Caco-2 (cell line): Measurements from ENCODE around the gene EN2. TPM values are rescaled to one million over a fixed set of nuclear protein-coding genes. Genes with fewer than 3 reads are reported as not detected.

ENCODE experiments used
- BruUV-seq: library from RNA; stranded (reverse); fragments of 400-500 nt; replicated peaks from 2 replicates; lab custom pipeline; 2021; lab: Mats Ljungman, UMichigan
- CTCF ChIA-PET: fragments of 300-600 bp; sonication (Branson Sonifier 250); formaldehyde crosslinking; loops from one replicate; lab custom pipeline; 2022; ENCODE audit warnings: antibody characterized with exemption; lab: Charles Lee
- POLR2A ChIA-PET: fragments of 300-600 bp; sonication (Branson Sonifier 250); formaldehyde crosslinking; loops from one replicate; lab custom pipeline; 2022; ENCODE audit warnings: antibody characterized with exemption; lab: Charles Lee
- DNase-seq, 2 experiments: peaks; one replicate each; pipeline versions ENCODE4 v3.0.0 to v3.0.0-alpha.2; 2020 to 2022
- H3K27me3 ChIP-seq: replicated peaks from 2 replicates; pipeline ENCODE4 v1.6.0; 2011; ENCODE audit warnings: low read length; ENCODE audit not compliant: control insufficient read depth, insufficient read depth
- H3K36me3 ChIP-seq: 2 replicates; pipeline ENCODE4 v1.5.1; 2011; ENCODE audit warnings: low read length; ENCODE audit not compliant: control insufficient read depth, insufficient read depth
- H3K4me1 ChIP-seq: fragments of 250-450 bp; sonication (Bioruptor Pico); 2 replicates; pipeline ENCODE4 v1.5.1; 2020; ENCODE audit warnings: mild to moderate bottlenecking
- H3K4me3 ChIP-seq: 2 replicates; pipeline ENCODE4 v1.5.1; 2011; ENCODE audit warnings: low read depth, mild to moderate bottlenecking, control low read depth, low read length
- H3K9me3 ChIP-seq: fragments of 250-450 bp; sonication (Bioruptor Pico); 2 replicates; pipeline ENCODE4 v1.5.1; 2020; ENCODE audit warnings: mild to moderate bottlenecking, moderate library complexity
- H3K27ac Mint-ChIP-seq: one replicate; pipeline ENCODE4 v1.8.0; 2022; ENCODE audit warnings: mixed read lengths; ENCODE audit not compliant: unreplicated experiment
- H3K27me3 Mint-ChIP-seq: one replicate; pipeline ENCODE4 v1.8.0; 2022; ENCODE audit warnings: mixed read lengths; ENCODE audit not compliant: insufficient read depth, unreplicated experiment
- H3K36me3 Mint-ChIP-seq: one replicate; pipeline ENCODE4 v1.8.0; 2022; ENCODE audit warnings: mild to moderate bottlenecking, mixed read lengths; ENCODE audit not compliant: insufficient read depth, unreplicated experiment
- H3K4me1 Mint-ChIP-seq: one replicate; pipeline ENCODE4 v1.8.0; 2022; ENCODE audit warnings: low read depth, mixed read lengths; ENCODE audit not compliant: unreplicated experiment
- H3K4me3 Mint-ChIP-seq: one replicate; pipeline ENCODE4 v1.8.0; 2022; ENCODE audit warnings: mild to moderate bottlenecking, moderate library complexity, mixed read lengths; ENCODE audit not compliant: unreplicated experiment
- H3K9me3 Mint-ChIP-seq: one replicate; pipeline ENCODE4 v1.8.0; 2022; ENCODE audit warnings: mixed read lengths; ENCODE audit not compliant: unreplicated experiment
- CTCF ChIP-seq, 2 experiments: fragments of 200-600 bp in 1 of 2; IDR thresholded peaks; 1 replicate in 1 of 2; 2 replicates in 1 of 2; pipeline versions ENCODE4 v1.5.1 to v1.8.0; 2011 to 2022; ENCODE audit warnings: antibody characterized with exemption in 1 of 2, control low read depth in 1 of 2, inconsistent platforms in 1 of 2, low read depth in 1 of 2, low read length in 1 of 2, mild to moderate bottlenecking in 1 of 2, moderate library complexity in 1 of 2; ENCODE audit not compliant: insufficient read depth in 1 of 2, severe bottlenecking in 1 of 2, unreplicated experiment in 1 of 2
- intact Hi-C: fragments of 100-400 bp; cut with micrococcal nuclease; formaldehyde crosslinking; loops from one replicate; pipeline ENCODE4 v1.10.0; 2022; ENCODE audit not compliant: unreplicated experiment
- total RNA-seq: library from RNA; stranded (reverse); gene quantifications from 2 replicates; pipeline ENCODE4 v1.2.3, GENCODE V29; 2022

Gene EN2
- total RNA-seq, 1 experiment from 2014 or later, result 1.5 TPM

GRCh38 chr7:155414547-155415492 lies 43.1 kb upstream of the EN2 start:
- no peak overlapping the region for H3K27ac Mint-ChIP-seq
- TF ChIP-seq CTCF (IDR thresholded peaks at IDR 0.05; ENCODE audit: insufficient read depth in 1 of 2, low read depth in 1 of 2, low read length in 1 of 2, severe bottlenecking in 1 of 2, unreplicated experiment in 1 of 2), result no peak
- ChIA-PET CTCF (no interaction called here), POLR2A (no interaction called here)
- Histone ChIP-seq H3K4me3 (no peak overlapping the region), H3K36me3 (no peaks in the 10 kb centered on the region), H3K9me3 (no peaks in the 10 kb centered on the region), H3K4me1 (no peaks in the 10 kb centered on the region), H3K27me3 (no peaks in the 10 kb centered on the region)
- BruUV-seq, result no TSS peak
- H3K4me3 Mint-ChIP-seq, result no peak overlapping the region
- no peaks in the 10 kb centered on the region for H3K27me3 Mint-ChIP-seq
- no peak for DNase-seq
- peaks cover 4% of the 10 kb centered on the region for H3K36me3 Mint-ChIP-seq
- intact Hi-C loops, result no loop called here
- H3K9me3 Mint-ChIP-seq, result no peaks in the 10 kb centered on the region
- peaks cover 6% of the 10 kb centered on the region for H3K4me1 Mint-ChIP-seq

- H3K27me3 ChIP-seq, result no peaks in the 10 kb centered on the region
- TF ChIP-seq CTCF (IDR thresholded peaks at IDR 0.05; ENCODE audit: insufficient read depth in 1 of 2, low read depth in 1 of 2, low read length in 1 of 2, severe bottlenecking in 1 of 2, unreplicated experiment in 1 of 2), result no peak
- peaks cover 2% of the 10 kb centered on the region for H3K27me3 Mint-ChIP-seq
- no peaks in the 10 kb centered on the region for H3K36me3 ChIP-seq
- no peaks in the 10 kb centered on the region for H3K9me3 ChIP-seq
- ChIA-PET POLR2A (no interaction called here), CTCF (no interaction called here)
- no peak overlapping the region for H3K4me3 ChIP-seq
- intact Hi-C loops, result no loop called here
- H3K4me3 Mint-ChIP-seq, result no peak overlapping the region
- BruUV-seq, result no TSS peak
- peaks cover 6% of the 10 kb centered on the region for H3K4me1 Mint-ChIP-seq
- peaks cover 4% of the 10 kb centered on the region for H3K36me3 Mint-ChIP-seq
- no peaks in the 10 kb centered on the region for H3K4me1 ChIP-seq
- DNase-seq, result no peak
- H3K27ac Mint-ChIP-seq, result no peak overlapping the region
- no peaks in the 10 kb centered on the region for H3K9me3 Mint-ChIP-seq
These were observed 41.1 kb upstream of the EN2 start for GRCh38 chr7:155416646-155417380.

DNA sequence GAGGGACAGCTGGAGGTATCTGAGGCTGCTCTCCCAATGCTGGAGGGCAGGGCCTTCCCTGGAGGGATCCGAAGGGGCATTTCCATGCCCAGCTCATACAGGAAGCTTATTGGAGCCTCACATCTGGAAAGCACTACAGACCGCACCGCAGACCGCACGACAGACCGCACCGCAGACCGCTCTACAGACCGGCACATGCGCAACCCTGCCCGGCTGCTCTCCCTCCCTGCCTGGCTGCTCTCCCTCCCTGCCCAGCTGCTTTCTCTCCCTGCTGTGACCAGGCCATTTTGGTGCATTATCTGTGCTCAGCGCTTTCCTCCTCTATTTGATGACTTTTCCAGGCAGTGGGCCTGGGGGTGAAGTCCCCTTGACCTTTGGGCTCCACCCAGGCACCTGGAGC lies 39.6 kb upstream of the EN2 start:
- ChIA-PET POLR2A (no interaction called here), CTCF (no interaction called here)
- intact Hi-C loops, result no loop called here
- H3K27ac Mint-ChIP-seq, result no peak overlapping the region
- Histone ChIP-seq H3K4me1 (no peaks in the 10 kb centered on the region), H3K27me3 (no peaks in the 10 kb centered on the region), H3K9me3 (no peaks in the 10 kb centered on the region), H3K4me3 (no peak overlapping the region), H3K36me3 (no peaks in the 10 kb centered on the region)
- BruUV-seq, result no TSS peak
- H3K9me3 Mint-ChIP-seq, result no peaks in the 10 kb centered on the region
- H3K36me3 Mint-ChIP-seq, result no peaks in the 10 kb centered on the region
- TF ChIP-seq CTCF (IDR thresholded peaks at IDR 0.05; ENCODE audit: insufficient read depth in 1 of 2, low read depth in 1 of 2, low read length in 1 of 2, severe bottlenecking in 1 of 2, unreplicated experiment in 1 of 2), result no peak
- H3K4me3 Mint-ChIP-seq, result no peak overlapping the region
- peaks cover 4% of the 10 kb centered on the region for H3K27me3 Mint-ChIP-seq
- peaks cover 6% of the 10 kb centered on the region for H3K4me1 Mint-ChIP-seq
- no peak for DNase-seq
